NCI-H2081 (cell line): ENCODE data around the gene PKP3.

Experiments
- DNase-seq, 2 experiments: peaks; one replicate each; lab custom pipeline; 2025; lab: John Stamatoyannopoulos, UW

PKP3 gene

GRCh38 chr11:444396-445144 lies 50.6 kb downstream of the PKP3 start:
- DNase-seq = peak in 1 of 2 experiments; percentile 34

DNA sequence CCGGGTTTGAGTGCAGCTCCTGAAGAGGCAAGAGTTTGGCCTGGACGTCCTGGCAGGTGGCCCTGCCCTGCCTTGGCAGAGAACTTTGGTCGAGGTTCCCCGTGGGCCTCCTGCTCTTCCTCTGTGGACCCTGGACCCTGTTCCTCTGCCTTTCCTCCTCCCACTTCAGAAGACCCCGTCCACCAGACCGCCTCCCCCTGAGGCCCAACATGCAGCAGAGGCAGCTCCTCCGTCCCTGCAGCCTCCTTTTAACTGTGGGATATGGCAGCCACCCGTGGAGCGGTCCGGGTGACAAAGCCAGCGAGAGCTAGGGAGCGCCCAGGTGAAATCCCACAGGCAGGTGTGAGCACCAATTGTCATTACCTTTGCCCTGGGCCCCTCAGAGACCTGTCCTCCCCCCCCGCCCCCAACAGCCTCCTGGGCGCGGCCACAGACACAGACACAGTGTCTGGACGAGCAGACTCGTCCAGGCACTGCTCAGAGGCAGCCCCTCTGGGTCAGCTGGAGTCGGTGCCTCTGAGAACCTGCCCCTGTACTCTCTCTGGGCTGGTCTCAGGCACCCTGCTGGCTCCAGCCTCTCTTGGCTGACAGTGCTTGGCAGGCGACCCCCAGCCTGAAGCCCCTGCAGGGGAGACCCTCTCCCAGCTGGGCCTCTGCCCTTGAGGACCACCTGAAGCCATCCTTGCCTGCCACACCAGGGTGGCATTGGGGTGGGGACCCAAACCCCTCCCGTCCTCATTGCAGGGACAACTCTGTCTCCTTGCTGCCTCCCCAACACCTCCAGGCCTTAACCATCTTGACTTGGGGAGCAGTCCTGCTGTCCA lies 52.0 kb downstream of the PKP3 start:
- no peak for DNase-seq

DNA sequence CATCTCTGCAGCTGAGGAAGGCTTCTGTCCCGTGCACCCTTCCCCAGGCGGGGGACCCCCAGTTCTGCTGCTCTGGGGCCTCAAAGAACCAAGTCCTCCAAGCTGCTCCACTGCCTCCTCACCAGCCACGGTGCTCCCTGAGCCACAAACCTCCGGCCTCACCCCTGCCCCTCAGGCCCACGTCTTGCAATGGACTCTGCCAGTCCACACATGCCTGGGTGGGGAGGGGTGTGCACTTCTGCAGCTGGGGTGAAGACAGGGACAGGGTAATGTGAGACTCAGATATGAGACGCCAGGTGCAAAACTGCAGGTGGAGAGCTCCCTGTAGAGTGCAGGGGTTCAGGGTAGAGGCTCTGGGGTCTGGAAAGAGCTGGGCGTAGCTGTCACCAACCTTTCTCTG lies 52.9 kb downstream of the PKP3 start:
- DNase-seq = peak in 1 of 2 experiments; percentile 54

DNA sequence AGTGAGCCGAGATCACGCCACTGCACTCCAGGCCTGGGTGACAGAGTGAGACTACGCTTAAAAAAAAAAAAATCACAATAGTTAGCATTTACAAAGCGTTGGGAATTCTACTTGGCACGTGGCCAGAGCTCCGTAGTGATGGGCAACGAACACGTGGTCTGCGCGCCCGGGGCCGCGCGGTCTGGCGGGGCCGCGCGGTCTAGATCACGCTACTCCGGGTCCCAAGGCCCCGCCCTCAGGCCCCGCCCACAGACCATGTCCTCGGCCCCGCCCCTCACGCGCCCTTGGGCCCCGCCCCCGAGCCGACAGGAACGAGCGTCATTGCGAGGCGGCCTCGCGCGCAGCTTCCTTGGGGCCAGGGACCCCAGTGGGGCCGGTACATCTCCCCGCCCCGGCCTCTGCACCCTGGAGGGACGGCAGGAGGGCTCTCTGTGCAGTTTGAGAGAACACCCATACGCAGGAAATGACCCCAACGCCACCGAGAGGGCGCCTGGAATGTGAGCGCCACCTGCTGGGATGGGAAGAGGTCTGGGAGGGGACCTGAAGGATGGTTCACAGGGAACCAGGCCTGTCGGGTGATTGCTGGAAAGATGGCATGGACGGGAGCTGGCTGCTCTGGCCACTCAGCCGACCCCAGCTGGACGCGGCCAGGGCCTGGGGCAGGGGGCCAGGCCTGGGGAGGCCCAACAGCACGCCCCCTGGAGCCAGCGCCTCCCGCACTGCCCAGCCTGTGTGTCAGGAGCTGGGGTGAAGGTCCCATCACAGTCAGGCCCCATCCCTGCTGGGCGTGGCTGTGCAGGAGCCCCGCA lies 54.1 kb downstream of the PKP3 start:
- DNase-seq = peak; percentile 89 to 91

- DNase-seq = peak; percentile 90 to 95
Observed at GRCh38 chr11:449889-450808, 56.1 kb downstream of the PKP3 start, which contains the start of gene PTDSS2. Gene PTDSS2, plus strand, starts transcription at chr11:450279. Its CDS starts 177 bp downstream, at chr11:450456.

DNA sequence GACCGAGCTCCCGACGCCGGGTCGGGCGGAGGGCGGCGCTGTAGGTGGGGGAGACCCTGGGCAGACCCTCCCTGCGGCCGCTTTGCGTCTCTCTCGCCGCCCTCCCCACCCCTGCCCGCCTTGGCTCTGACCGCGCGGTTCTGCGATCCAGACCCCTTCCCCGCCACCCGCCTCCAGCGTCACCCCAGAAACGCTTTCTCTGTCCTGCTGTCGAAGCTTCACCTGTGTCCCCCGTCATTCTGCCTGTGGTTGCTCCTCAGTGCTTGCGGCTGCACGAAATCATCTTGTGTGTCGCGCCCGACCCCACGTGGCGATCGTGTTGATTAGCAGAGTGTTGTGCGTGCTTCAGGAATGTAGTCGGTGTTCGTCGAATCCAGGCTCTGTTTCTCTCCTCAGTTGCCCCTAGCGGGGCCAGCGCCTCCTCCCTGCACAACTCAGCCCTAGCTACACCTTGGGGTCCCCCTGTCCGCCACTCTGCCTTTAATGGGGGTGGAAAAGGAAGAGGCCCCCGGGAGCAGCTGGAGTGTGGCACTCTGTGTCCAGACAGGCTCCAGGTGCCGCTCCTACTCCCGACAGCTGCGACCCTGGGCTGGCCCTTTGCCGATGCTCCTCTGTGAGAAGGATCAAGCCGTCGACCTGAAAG lies 56.9 kb downstream of the PKP3 start:
- peak; percentile 32 to 62 for DNase-seq

- no peak for DNase-seq
Observed at GRCh38 chr11:451738-452137, 57.7 kb downstream of the PKP3 start.

DNA sequence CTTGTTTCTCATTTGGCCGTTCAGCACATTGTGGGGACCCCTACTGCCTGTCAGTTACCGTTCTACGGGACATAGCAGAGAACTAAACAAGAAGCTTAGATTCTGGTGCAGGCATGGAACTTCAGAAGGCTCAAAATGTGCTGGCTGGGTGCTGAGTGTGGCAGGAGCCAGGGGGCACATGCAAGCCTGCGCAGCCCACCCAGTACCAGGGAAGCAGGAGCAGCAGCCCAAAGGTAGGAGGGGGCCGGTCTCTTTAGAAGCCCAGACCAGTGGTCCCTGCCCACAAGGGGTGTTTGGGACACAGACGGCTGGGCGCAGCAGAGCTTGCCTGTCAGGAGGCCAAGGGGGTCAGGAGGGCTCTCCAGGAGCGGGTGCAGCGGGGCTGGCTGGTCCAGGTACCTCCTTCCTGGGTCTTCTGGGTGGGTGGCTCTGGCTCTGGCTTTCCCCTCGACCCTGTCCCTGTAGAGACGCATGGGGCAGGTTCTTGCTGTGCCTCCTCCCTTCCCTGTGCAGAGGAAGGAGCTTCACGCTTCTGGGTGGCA lies 58.3 kb downstream of the PKP3 start:
- DNase-seq = no peak

DNA sequence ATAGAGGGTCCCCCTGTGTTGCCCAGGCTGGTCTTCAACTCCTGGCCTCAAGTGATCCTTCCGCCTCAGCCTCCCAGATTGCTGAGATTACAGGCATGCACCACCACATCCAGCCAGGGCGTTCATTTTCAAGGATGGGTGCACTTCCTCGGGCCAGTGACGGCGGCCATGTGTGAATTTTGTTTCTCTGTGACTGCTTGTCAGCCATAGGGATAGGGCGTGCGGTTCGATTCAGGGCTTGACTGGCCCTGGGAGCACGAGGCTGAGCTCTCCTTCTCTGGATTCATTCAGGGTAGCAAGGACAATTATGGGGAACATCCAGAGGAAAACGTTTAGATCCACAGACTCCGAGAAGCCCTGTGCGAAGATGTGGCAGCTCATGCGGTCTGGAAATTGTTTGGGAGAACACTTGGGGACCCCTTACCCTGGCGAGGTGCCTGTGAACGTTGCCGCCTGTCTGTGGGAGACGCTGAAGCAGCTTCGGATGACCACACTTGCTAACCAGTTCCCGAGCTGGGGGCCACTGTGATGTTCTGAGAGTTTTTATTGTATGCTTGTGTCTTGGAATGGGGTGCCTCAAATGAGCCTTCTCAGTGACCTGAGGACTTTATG lies 59.0 kb downstream of the PKP3 start:
- DNase-seq = no peak

DNA sequence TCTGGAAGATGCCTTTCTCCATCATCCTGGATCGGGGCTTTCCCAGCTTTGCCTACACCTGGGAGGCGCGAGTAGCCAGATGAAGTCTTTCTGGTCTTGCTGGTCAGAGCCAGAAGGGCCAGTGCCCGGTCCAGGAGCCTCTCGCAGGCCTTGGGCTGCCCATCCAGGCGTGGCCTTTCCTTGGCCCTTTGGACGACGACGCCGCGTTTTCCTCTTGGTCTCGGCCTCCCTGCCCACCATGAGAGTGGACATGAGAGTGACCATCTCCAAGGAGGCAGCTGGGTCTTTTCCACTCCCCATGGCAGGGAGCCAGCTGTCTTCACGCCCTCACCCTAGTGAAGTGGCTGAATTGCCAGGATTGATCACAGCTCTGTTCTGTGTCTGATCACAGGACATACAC lies 59.6 kb downstream of the PKP3 start:
- no peak for DNase-seq

DNA sequence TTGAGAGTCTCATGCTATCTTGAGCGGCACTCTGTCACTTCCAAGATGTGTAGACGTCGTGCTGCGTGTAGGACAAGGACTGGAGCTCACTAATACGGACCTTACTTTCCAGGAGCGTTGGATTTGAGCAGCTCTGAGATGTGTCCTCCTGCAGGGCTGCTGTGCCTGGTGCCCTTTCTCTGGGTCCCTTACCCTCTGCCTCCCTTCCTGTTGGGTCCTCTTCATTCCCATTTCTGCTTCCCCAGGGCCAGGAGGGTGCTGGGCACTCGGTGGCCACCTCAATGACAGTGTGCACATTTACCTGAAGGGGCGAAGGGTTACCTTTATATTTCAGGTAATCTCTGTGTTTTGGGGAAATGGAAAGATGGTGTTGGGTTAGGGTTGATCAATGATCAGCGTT lies 60.0 kb downstream of the PKP3 start:
- no peak for DNase-seq
